Ovary (tissue), 9 donors: Measurements from ENCODE around the gene TRMT6. TPM values are rescaled to one million over a fixed set of nuclear protein-coding genes. Genes with fewer than 3 reads are reported as not detected.

Source experiments
- DNase-seq, 5 donors: peaks; one replicate each; pipeline ENCODE4 v3.0.0-alpha.2; 2019 to 2020
- H3K27ac ChIP-seq, 2 donors: fragments of 200-600 bp; one replicate each; pipeline versions ENCODE4 v1.5.1 to v1.8.0; 2019 to 2022
- H3K27me3 ChIP-seq: fragments of 200-600 bp; one replicate; pipeline ENCODE4 v1.8.0; 2022
- H3K36me3 ChIP-seq: fragments of 200-600 bp; sonication (generic); one replicate; pipeline ENCODE4 v1.5.1; 2019
- H3K4me1 ChIP-seq: one replicate; pipeline ENCODE4 v1.8.1; 2013; ENCODE audit warnings: mild to moderate bottlenecking, moderate library complexity; ENCODE audit not compliant: insufficient read depth
- H3K4me3 ChIP-seq: fragments of 200-600 bp; sonication (generic); one replicate; pipeline ENCODE4 v1.5.1; 2017
- H3K9me3 ChIP-seq, 2 donors: fragments of 200-600 bp in 1 of 2; sonication (generic) in 1 of 2; one replicate each; pipeline versions ENCODE4 v1.5.1 to v1.8.1; 2013 to 2019; ENCODE audit warnings: mild to moderate bottlenecking in 1 of 2, moderate library complexity in 1 of 2
- CTCF ChIP-seq, 3 donors: fragments of 450-650 bp in 2 of 3; fragments of 200-600 bp in 1 of 3; IDR thresholded peaks; one replicate each; pipeline versions ENCODE4 v1.5.1 to v1.8.0; 2016 to 2022; ENCODE audit warnings: antibody characterized with exemption in 3 of 3, mild to moderate bottlenecking in 1 of 3
- EP300 ChIP-seq: sonication (generic); formaldehyde crosslinking; IDR thresholded peaks from one replicate; pipeline ENCODE4 v1.6.1; 2017; ENCODE audit warnings: antibody characterized with exemption
- POLR2A ChIP-seq: fragments of 450-650 bp; IDR thresholded peaks from one replicate; pipeline ENCODE4 v1.6.1; 2017; ENCODE audit warnings: antibody characterized with exemption, mild to moderate bottlenecking, moderate library complexity
- WGBS, 3 donors: extraction: QIAGEN DNeasy Blood & Tissue Kit in 1 of 3; methylation state at CpG; one replicate each; pipeline versions ENCODE4 v1.1.5 to v1.1.7; 2013 to 2017; 5-methylcytosine and 5-hydroxymethylcytosine counted together
- intact Hi-C, 4 donors: fragments of 100-400 bp; cut with DNase I; formaldehyde crosslinking; loops; one replicate each; pipeline versions ENCODE4 v1.11.0 to v1.15.1; 2022 to 2023
- polyA plus RNA-seq, 2 donors: library from polyadenylated mRNA; stranded (reverse); fragments of 200-250 nt in 1 of 2; fragments of 350-450 nt in 1 of 2; fragmentation: Illumina TruSeq in 1 of 2; extraction: RNeasy Lipid Tissue Mini Kit (QIAGEN cat#74804) in 1 of 2; gene quantifications; one replicate each; pipeline ENCODE4 v1.2.3, GENCODE V29; 2013 to 2014
- small RNA-seq: library from RNA; depleted of rRNA; stranded (forward); fragments of <200 nt; gene quantifications from one replicate; pipeline ENCODE3, GENCODE V24; 2016
- total RNA-seq, 7 donors: library from RNA; depleted of rRNA in 2 of 7; stranded (reverse); fragments of >200 nt in 2 of 7; fragmentation: NEBNext Ultra II Directional in 3 of 7; extraction: Animal tissue kit (Norgen Biotek cat#: 25700) in 3 of 7; gene quantifications; one replicate each; pipeline versions ENCODE4 v1.1.0 to v1.2.4, GENCODE V29; 2016 to 2023
- donor health status: DM: no; HTN: no; CAD: no; lungs with moderate emphysema.
- donor health status: DM: no; HTN: no; CAD: no.
- donor health status: Bipolar disorder and iron deficiency.
- donor health status: DM: yes; HTN: yes; CAD: no.
- donor health status: DM: no; HTN: no; CAD: no.
- donor health status: DM: yes; HTN: yes; CAD: no.

TRMT6 gene
- total and polyA plus RNA-seq, 9 donors = 5.8 to 19.3 (median 11.5) TPM

GRCh38 chr20:5887386-5887785 lies 62.9 kb downstream of the TRMT6 start:
- no peak for DNase-seq
- no peaks in the 10 kb centered on the region for H3K27me3 ChIP-seq
- no peaks in the 10 kb centered on the region for H3K9me3 ChIP-seq
- intact Hi-C loops = no loop called here
- H3K4me3 ChIP-seq = no peak overlapping the region
- WGBS, 3 donors = 88 to 94% (median 91%) methylated on average over 5 of the region's 5 CpGs
- no peaks in the 10 kb centered on the region for H3K36me3 ChIP-seq
- no peak overlapping the region for H3K27ac ChIP-seq
- no peaks in the 10 kb centered on the region for H3K4me1 ChIP-seq
- TF ChIP-seq POLR2A (no peak), EP300 (no peak), CTCF (IDR thresholded peaks at IDR 0.05) (no peak)

Small RNAs within 50 kb of the gene (small RNA-seq; reads per million reads assigned to genes)
- gene RF00019 (not detected), gene RNU1-55P (not detected)

Other genes with a start within 250 kb of the TRMT6 start
- gene SHLD1, start 200.1 kb downstream of the TRMT6 start, total RNA-seq = 1 to 10 TPM; 3.8 to 9.1 (median 6.5) TPM
- 10 to 100 TPM in 1 of 2 donors, 1 to 10 TPM in 1; 7.2 to 12.4 TPM for gene SHLD1, start 200.1 kb downstream of the TRMT6 start, polyA plus RNA-seq
- 10 to 100 TPM in 2 of 7 donors, 1 to 10 TPM in 5; 2.0 to 27.9 (median 6.3) TPM for gene CHGB, start 39.0 kb downstream of the TRMT6 start, total RNA-seq
- gene CHGB, start 39.0 kb downstream of the TRMT6 start, polyA plus RNA-seq = 10 to 100 TPM in 1 of 2 donors, 1 to 10 TPM in 1; 5.5 to 34.1 TPM
- gene MCM8, start 119 bp upstream of the TRMT6 start, total RNA-seq = 1 to 10 TPM; 2.3 to 4.9 (median 4.3) TPM
- gene MCM8, start 119 bp upstream of the TRMT6 start, polyA plus RNA-seq = 1 to 10 TPM; 2.4 to 3.5 TPM
- 100 to 1,000 TPM in 1 of 7 donors, 10 to 100 TPM in 6; 29.7 to 109 (median 37.2) TPM for gene CRLS1, start 55.6 kb upstream of the TRMT6 start, total RNA-seq
- gene CRLS1, start 55.6 kb upstream of the TRMT6 start, polyA plus RNA-seq = 10 to 100 TPM; 33.4 to 35.2 TPM
- 10 to 100 TPM in 1 of 7 donors, 1 to 10 TPM in 3, under 1 TPM in 3; 0.15 to 72.5 (median 1.1) TPM for gene LRRN4, start 103.5 kb upstream of the TRMT6 start, total RNA-seq
- gene LRRN4, start 103.5 kb upstream of the TRMT6 start, polyA plus RNA-seq = under 1 TPM; 0.29 to 0.33 TPM
- gene FERMT1, start 172.5 kb upstream of the TRMT6 start, total RNA-seq = 10 to 100 TPM in 1 of 7 donors, 1 to 10 TPM in 6; 1.1 to 10.4 (median 5.9) TPM
- gene FERMT1, start 172.5 kb upstream of the TRMT6 start, polyA plus RNA-seq = 1 to 10 TPM; 2.2 to 4.7 TPM